H9 (cell line): ENCODE results near the gene DAB2IP. TPM values are rescaled to one million over a fixed set of nuclear protein-coding genes. Genes with fewer than 3 reads are reported as not detected.

Source experiments
- DNase-seq: peaks from one replicate; pipeline ENCODE4 v3.0.0-alpha.2; 2017
- H2AFZ ChIP-seq: one replicate; pipeline ENCODE4 v1.6.1; 2013; ENCODE audit warnings: mild to moderate bottlenecking, low read length, control low read depth, moderate library complexity
- H2AK5ac ChIP-seq: 2 replicates; pipeline ENCODE4 v1.6.1; 2013; ENCODE audit warnings: low read length, control low read depth, mixed read lengths; ENCODE audit not compliant: insufficient read length
- H2BK120ac ChIP-seq: one replicate; pipeline ENCODE4 v1.6.1; 2013; ENCODE audit warnings: low read depth, mild to moderate bottlenecking, low read length, control low read depth, inconsistent platforms; ENCODE audit not compliant: poor library complexity, severe bottlenecking
- H2BK12ac ChIP-seq: 2 replicates; pipeline ENCODE4 v1.6.1; 2013; ENCODE audit warnings: low read length, control low read depth, mixed read lengths, low read depth; ENCODE audit not compliant: insufficient read length
- H2BK15ac ChIP-seq: 2 replicates; pipeline ENCODE4 v1.6.1; 2013; ENCODE audit warnings: low read depth, low read length, control low read depth
- H2BK20ac ChIP-seq: one replicate; pipeline ENCODE4 v1.6.1; 2013; ENCODE audit warnings: low read depth, mild to moderate bottlenecking, low read length, control low read depth, inconsistent platforms; ENCODE audit not compliant: poor library complexity, severe bottlenecking
- H2BK5ac ChIP-seq: 2 replicates; pipeline ENCODE4 v1.6.1; 2013; ENCODE audit warnings: low read length, control low read depth, mixed read lengths; ENCODE audit not compliant: insufficient read length
- H3K14ac ChIP-seq: 2 replicates; pipeline ENCODE4 v1.6.1; 2013; ENCODE audit warnings: low read length, control low read depth; ENCODE audit not compliant: insufficient read depth
- H3K18ac ChIP-seq: 2 replicates; pipeline ENCODE4 v1.6.1; 2013; ENCODE audit warnings: low read depth, mild to moderate bottlenecking, mixed read lengths, low read length, control low read depth; ENCODE audit not compliant: insufficient read length
- H3K23ac ChIP-seq: 2 replicates; pipeline ENCODE4 v1.6.1; 2013; ENCODE audit warnings: low read length, control low read depth, mixed read lengths, low read depth; ENCODE audit not compliant: insufficient read length
- H3K23me2 ChIP-seq: 2 replicates; pipeline ENCODE4 v1.6.1; 2013; ENCODE audit warnings: low read depth, mild to moderate bottlenecking, mixed read lengths, low read length, control low read depth; ENCODE audit not compliant: insufficient read length, poor library complexity, severe bottlenecking
- H3K27ac ChIP-seq: 2 replicates; pipeline ENCODE4 v1.5.1; 2013; ENCODE audit warnings: low read length, control low read depth, mixed read lengths, low read depth; ENCODE audit not compliant: insufficient read length
- H3K27me3 ChIP-seq: 2 replicates; pipeline ENCODE4 v1.6.1; 2013; ENCODE audit warnings: low read length, control low read depth, inconsistent platforms; ENCODE audit not compliant: insufficient read depth
- H3K4ac ChIP-seq: 2 replicates; pipeline ENCODE4 v1.6.1; 2013; ENCODE audit warnings: low read depth, mild to moderate bottlenecking, control low read depth, inconsistent platforms, low read length, moderate library complexity
- H3K4me1 ChIP-seq: 2 replicates; pipeline ENCODE4 v1.6.1; 2013; ENCODE audit warnings: low read length, control low read depth, inconsistent platforms; ENCODE audit not compliant: insufficient read depth
- H3K4me2 ChIP-seq: 2 replicates; pipeline ENCODE4 v1.6.1; 2013; ENCODE audit warnings: low read length, control low read depth, mixed read lengths; ENCODE audit not compliant: insufficient read length, insufficient read depth
- H3K56ac ChIP-seq: 2 replicates; pipeline ENCODE4 v1.6.1; 2013; ENCODE audit warnings: low read depth, mild to moderate bottlenecking, mixed read lengths, low read length, control low read depth; ENCODE audit not compliant: insufficient read length
- H3K79me1 ChIP-seq: 2 replicates; pipeline ENCODE4 v1.6.1; 2013; ENCODE audit warnings: low read depth, mild to moderate bottlenecking, moderate library complexity, low read length, control low read depth, inconsistent platforms; ENCODE audit not compliant: insufficient read depth, poor library complexity, severe bottlenecking
- H3K79me2 ChIP-seq: 2 replicates; pipeline ENCODE4 v1.6.1; 2013; ENCODE audit warnings: low read length, control low read depth, inconsistent platforms; ENCODE audit not compliant: insufficient read depth
- H3K9ac ChIP-seq: 2 replicates; pipeline ENCODE4 v1.6.1; 2013; ENCODE audit warnings: low read length, control low read depth, mixed read lengths; ENCODE audit not compliant: insufficient read length; ENCODE audit errors: extremely low read depth
- H3K9me3 ChIP-seq: one replicate; pipeline ENCODE4 v1.6.1; 2013; ENCODE audit warnings: low read depth, low read length, inconsistent platforms; ENCODE audit not compliant: control insufficient read depth
- H3T11ph ChIP-seq: one replicate; pipeline ENCODE4 v1.6.1; 2013; ENCODE audit warnings: mild to moderate bottlenecking, low read length, control low read depth, inconsistent platforms
- H4K20me1 ChIP-seq: one replicate; pipeline ENCODE4 v1.6.1; 2013; ENCODE audit not compliant: control insufficient read depth, insufficient read length, insufficient read depth
- H4K5ac ChIP-seq: 2 replicates; pipeline ENCODE4 v1.6.1; 2013; ENCODE audit warnings: low read depth, mild to moderate bottlenecking, mixed read lengths, low read length, control low read depth; ENCODE audit not compliant: insufficient read length
- H4K8ac ChIP-seq: replicated peaks from 2 replicates; pipeline ENCODE4 v1.6.1; 2013; ENCODE audit warnings: low read length, control low read depth, mixed read lengths, low read depth; ENCODE audit not compliant: insufficient read length
- H4K91ac ChIP-seq: 2 replicates; pipeline ENCODE4 v1.6.1; 2013; ENCODE audit warnings: low read depth, mild to moderate bottlenecking, moderate library complexity, mixed read lengths, low read length, control low read depth; ENCODE audit not compliant: insufficient read length
- H3K27ac Mint-ChIP-seq, 3 experiments: 2 replicates in 2 of 3; 3 replicates in 1 of 3; pipeline ENCODE4 v1.8.0; 2020 to 2021; ENCODE audit warnings: mixed read lengths in 3 of 3, mild to moderate bottlenecking in 1 of 3, moderate library complexity in 1 of 3
- H3K27me3 Mint-ChIP-seq: 2 replicates; pipeline ENCODE4 v1.8.0; 2021; ENCODE audit warnings: low read depth, mild to moderate bottlenecking, moderate library complexity, mixed read lengths
- H3K36me3 Mint-ChIP-seq, 3 experiments: 2 replicates in 2 of 3; 3 replicates in 1 of 3; pipeline ENCODE4 v1.8.0; 2020 to 2021; ENCODE audit warnings: low read depth in 3 of 3, mixed read lengths in 3 of 3; ENCODE audit not compliant: insufficient read depth in 1 of 3
- H3K4me1 Mint-ChIP-seq, 2 experiments: 2 replicates each; pipeline ENCODE4 v1.8.0; 2020; ENCODE audit warnings: mixed read lengths in 2 of 2
- H3K4me3 Mint-ChIP-seq, 2 experiments: 2 replicates in 1 of 2; 3 replicates in 1 of 2; pipeline ENCODE4 v1.8.0; 2020 to 2021; ENCODE audit warnings: mild to moderate bottlenecking in 2 of 2, mixed read lengths in 2 of 2, moderate library complexity in 1 of 2
- H3K9me3 Mint-ChIP-seq, 2 experiments: 2 replicates in 1 of 2; 3 replicates in 1 of 2; pipeline ENCODE4 v1.8.0; 2020; ENCODE audit warnings: mild to moderate bottlenecking in 2 of 2, mixed read lengths in 2 of 2, moderate library complexity in 1 of 2
- CTCF ChIP-seq: fragments of 200-600 bp; sonication (generic); conservative IDR thresholded peaks from 3 replicates; pipeline ENCODE4 v1.8.0; 2021; ENCODE audit warnings: antibody characterized with exemption, mild to moderate bottlenecking
- WGBS: extraction: QIAGEN DNeasy Blood & Tissue Kit; methylation state at CpG from one replicate; pipeline ENCODE4 v1.1.7; 2013; ENCODE audit warnings: missing lambda C conversion rate, low lambda C conversion rate, mixed read lengths; ENCODE audit not compliant: insufficient read length; ENCODE audit errors: extremely low coverage; 5-methylcytosine and 5-hydroxymethylcytosine counted together
- total RNA-seq: library from RNA; stranded (reverse); gene quantifications from 2 replicates; pipeline ENCODE4 v1.2.1, GENCODE V29; 2021

DAB2IP gene
- total RNA-seq, 1 experiment from 2014 or later = 22.6 TPM

GRCh38 chr9:121721058-121721350 lies 69.6 kb downstream of the DAB2IP start:
- Histone ChIP-seq H2BK12ac (no peak overlapping the region), H3K23me2 (no peaks in the 10 kb centered on the region), H3K9ac (no peak overlapping the region), H3K27ac (no peak overlapping the region), H3K79me2 (no peaks in the 10 kb centered on the region), H2BK15ac (no peak overlapping the region), H3K9me3 (no peaks in the 10 kb centered on the region), H3T11ph (no peak overlapping the region), H2AK5ac (no peak overlapping the region), H3K79me1 (no peaks in the 10 kb centered on the region), H3K4ac (no peak overlapping the region), H3K23ac (no peak overlapping the region), H2BK5ac (no peak overlapping the region), H2BK20ac (no peak overlapping the region), H3K4me2 (no peak overlapping the region), H4K20me1 (peaks cover 2% of the 10 kb centered on the region), H4K5ac (no peak overlapping the region), H2BK120ac (no peak overlapping the region), H2AFZ (no peak overlapping the region), H4K8ac (no peak overlapping the region), H4K91ac (no peak overlapping the region), H3K56ac (no peak overlapping the region), H3K4me1 (peaks cover 8% of the 10 kb centered on the region; the same call in 1 of the 2 replicates), H3K14ac (no peak overlapping the region), H3K27me3 (no peaks in the 10 kb centered on the region), H3K18ac (no peak overlapping the region)
- WGBS = no CpG with 5 or more reads among the region's 1 CpG
- Mint-ChIP-seq H3K4me3 (no peak overlapping the region), H3K27me3 (no peaks in the 10 kb centered on the region), H3K9me3 (no peaks in the 10 kb centered on the region), H3K36me3 (no peaks in the 10 kb centered on the region), H3K27ac (peak overlapping the region in 2 of 3 experiments; percentile 42 to 85; a peak in 2 of 7 replicates), H3K4me1 (peaks cover 52 to 67% of the 10 kb centered on the region in 2 experiments)
- peak; percentile 38; the same call in 2 of the 3 replicates for TF ChIP-seq CTCF
- no peak for DNase-seq
